Fibroblast of upper back skin (primary cell): Measurements from ENCODE around the gene FRY.

ENCODE experiments used
- DNase-seq: peaks from one replicate; pipeline ENCODE4 v3.0.0-alpha.2; 2013

Gene FRY

DNA sequence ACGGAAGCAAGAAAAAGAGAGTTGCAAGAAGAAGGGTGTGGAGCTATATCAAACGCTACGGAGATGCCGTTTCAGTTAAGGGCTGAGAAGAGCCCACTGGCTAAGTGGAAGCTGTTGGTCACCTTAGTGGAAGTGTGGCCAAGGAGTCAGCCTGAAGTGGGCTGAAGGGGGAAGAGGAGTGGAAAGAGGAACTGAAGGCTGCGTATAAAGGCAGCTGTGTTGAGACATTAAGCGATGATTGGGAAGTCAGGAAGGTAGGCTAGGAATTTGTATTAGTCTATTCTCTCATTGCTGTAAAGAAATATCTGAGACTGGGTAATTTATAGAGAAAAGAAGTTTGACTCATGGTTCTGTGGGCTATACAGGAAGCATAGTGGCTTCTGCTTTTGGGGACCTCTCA, 14.1 kb upstream of the FRY start:
- DNase-seq = no peak

DNA sequence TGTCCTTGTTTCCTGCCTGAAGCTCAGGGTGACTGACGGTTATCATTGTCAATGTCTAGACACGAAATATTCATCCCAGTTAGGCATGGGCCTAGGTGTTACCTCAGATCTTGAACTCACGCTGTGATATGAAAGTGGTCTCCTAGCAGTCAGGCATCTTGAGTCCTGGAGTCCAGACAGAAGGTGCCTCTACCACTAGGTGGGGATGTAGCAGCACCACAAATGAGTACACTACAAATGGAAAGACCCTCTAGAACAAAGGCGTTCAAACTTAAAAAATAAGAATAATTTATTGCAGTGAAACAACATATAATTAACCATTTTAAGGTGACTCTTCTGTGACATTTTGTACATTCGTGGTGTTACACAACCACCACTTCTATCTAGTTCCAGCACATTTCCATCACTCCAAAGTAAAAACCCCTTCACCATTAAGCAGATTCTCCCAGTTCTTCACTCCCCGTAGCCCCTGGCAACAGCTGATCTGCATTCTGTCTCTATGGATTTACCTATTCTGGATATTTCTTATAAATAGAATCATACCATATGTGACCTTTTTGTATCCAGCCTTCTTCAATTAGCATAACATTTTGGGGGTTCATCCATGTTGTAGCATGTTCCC, 11.9 kb upstream of the FRY start:
- DNase-seq = peak; percentile 74

GRCh38 chr13:32021785-32022184, 9.8 kb upstream of the FRY start:
- no peak for DNase-seq

- DNase-seq = no peak
Observed at GRCh38 chr13:32022311-32022710, 9.3 kb upstream of the FRY start.

GRCh38 chr13:32023096-32023495, 8.5 kb upstream of the FRY start:
- no peak for DNase-seq

DNA sequence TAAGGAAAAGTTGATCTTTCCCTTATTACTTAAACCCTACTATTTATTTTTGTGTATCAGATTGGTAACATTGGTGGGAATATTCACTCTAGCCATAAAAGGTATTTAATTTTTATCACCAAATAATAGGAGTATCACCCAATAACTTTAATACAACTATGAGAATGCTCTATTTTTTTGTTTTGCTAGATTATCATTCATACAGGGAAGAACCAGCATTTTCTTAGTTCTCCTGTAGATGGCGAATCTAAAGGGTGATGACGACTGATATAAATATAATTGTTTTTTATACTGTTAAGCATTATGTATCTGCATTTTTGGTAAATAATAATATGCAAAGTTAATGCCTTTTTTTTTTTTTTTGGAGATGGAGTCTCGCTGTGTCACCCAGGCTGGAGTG, 7.9 kb upstream of the FRY start:
- no peak for DNase-seq

DNA sequence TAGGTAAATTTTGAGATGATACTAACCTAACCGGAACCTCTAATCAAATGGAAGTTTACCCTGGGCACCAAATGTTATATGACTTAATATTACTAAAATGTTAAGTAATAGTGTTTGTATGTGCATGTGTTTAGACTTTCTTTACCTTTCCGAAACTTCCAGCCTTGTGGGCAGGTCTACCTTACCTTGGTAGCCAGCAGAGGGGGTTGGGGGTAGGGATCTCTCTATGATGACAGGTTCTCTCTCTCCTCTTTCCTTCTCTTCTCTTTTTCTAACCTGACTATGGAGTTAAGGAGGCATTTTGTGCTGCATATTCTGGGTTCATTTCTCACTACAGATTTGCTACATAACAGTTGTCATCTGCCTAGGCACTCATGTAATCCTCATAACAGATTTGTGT, 6.8 kb upstream of the FRY start:
- DNase-seq = no peak

- DNase-seq = no peak
Observed at GRCh38 chr13:32025730-32026129, 5.8 kb upstream of the FRY start.

GRCh38 chr13:32026623-32027022, 5.0 kb upstream of the FRY start:
- no peak for DNase-seq

DNA sequence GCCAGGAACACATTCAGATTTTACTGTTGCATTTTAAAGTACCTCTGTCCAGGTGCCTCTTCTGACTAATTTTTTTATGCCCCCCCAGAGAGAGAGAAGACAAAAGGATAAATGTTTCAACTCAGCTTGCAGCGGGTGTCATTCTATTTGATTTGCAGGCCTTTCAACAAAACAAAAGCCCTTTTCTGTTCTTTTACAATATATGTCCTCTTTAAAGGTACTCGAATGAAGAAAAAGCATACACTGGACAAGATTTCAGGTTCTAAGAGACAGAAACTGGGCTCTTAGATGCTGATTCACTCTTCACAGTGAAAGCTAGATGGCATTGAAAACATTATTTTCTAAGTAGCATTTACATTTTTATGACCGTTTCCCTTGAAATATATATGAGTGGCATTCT, 2.9 kb upstream of the FRY start:
- no peak for DNase-seq

GRCh38 chr13:32029684-32030083, 1.9 kb upstream of the FRY start:
- no peak for DNase-seq

DNA sequence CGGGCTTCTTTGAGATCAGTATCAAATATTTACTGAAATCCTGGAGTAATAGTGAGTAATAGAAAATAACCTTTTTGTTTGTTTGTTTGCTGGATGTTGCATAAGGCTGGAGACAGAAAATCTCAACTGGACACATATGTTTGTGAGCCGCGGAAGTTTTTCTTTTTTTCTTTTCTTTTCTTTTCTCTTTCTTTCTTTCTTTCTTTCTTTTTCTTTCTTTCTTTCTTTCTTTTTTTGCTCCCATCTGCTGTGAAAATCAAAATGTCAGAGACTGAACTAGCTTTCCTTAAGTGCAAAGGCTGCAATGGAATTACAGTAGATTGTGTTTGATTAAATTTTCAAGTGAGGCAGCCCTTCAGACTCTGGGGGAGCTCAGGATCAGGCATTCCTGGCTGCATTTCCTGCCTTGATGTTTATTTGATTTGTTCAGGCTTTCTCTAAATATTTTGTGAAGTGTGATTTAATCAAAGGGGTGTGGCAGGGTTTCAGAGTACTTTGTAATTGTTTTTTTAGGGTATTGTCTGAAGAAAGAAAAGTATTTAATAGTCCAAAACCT, 319 bp downstream of the FRY start:
- DNase-seq = no peak

GRCh38 chr13:32032759-32033158, 1.2 kb downstream of the FRY start:
- no peak for DNase-seq

DNA sequence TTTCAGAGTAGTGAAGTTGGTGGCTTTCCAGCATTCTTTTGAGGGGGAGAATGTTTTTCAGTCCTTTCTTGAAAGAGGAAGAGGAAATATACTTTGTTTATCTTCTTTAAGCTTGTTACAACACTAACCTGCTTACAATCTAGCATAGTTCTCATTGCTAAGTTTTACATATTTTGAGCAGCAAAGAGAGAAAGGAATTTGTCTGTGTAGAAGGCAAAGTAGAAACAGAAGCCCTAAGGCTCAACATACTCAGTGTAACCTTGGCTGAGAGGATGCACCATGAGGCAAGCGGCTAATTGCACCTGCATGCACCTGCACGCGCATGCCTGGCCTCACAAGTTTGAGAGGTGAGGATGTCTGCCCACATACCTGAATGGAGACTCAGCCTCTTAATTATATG, 2.2 kb downstream of the FRY start:
- no peak for DNase-seq

GRCh38 chr13:32035716-32036115, 4.1 kb downstream of the FRY start:
- no peak for DNase-seq

DNA sequence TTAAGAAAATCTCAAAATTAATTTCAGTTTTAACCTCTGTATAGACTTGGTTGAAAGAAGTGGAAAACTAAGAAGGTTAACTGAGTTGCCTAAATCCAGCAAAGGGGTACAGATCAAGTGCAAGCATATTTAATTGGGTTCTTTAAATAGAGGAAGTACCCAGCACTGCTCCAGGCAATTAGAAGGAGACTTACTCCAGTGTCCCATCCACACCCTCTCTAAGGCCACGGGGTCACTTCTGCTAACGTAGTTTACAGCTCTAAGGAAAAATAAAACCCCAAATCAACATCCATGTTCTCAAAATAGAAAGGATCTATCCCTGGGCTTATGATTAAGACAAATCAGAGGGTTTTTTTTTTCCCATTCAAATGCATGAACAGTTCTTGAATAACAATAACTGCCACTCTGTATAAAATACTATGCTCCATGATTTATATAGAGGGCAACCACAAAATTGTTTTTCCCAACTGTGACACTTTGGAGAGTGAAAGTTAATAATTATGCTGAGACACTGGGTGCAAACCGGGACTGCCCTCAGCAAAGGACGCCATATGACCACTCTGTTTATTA, 4.6 kb downstream of the FRY start:
- DNase-seq = no peak

DNA sequence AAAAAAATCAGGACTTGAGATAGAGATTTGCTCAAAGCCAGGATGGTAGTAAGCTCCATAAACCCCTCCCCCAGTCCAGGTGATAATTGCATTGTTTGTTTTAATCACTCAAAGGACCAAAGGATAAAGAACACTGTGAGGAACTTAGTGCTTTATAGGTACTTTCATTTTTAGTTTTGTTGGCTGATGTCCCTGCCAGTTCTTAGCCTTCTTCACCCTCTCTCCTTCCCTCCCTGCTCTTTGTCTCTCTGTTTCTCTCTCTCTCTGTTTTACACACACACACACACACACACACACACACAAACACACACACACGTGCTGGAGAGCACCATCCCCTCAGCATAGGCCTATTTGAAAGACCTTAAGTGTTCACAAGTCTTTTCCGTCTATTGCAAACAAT, 5.2 kb downstream of the FRY start:
- DNase-seq = no peak

DNA sequence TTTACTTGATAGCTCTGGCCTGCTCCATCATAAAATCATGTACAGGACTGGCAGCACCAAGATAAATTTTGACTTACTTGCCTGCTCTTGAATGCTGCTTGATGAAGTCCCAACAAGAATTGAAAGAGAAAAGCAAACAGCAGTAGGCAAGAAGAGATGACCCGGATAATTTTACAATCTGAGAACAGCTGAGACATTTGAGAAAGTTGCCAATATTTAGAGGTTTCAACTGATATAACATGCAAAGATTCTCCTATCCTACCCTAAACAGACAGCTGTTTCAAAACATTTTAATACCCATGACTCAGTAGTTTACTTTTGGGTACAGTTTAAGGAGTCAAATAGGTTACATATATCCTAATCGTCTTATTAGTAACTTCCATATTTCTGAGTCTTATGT, 5.9 kb downstream of the FRY start:
- no peak for DNase-seq

GRCh38 chr13:32038343-32038742, 6.8 kb downstream of the FRY start:
- DNase-seq = no peak

DNA sequence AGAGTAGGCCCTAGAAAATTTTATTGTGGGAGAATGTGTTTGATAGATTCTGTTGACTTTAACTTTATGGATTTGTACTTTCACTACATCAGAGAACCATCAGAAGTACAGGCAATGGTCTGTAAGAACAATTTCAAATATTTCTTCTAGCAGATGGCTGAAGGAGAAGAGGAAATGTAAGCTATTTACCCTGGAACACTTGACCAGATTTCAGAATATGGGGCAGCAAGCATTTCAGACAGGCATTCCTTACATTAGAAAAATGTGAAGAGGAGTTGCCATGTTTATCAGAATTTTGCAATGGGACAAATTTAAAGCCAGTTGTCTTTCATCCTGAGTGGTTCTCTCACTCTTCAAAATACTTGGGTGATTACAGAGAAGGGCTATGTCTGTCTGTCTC, 7.5 kb downstream of the FRY start:
- DNase-seq = no peak

DNA sequence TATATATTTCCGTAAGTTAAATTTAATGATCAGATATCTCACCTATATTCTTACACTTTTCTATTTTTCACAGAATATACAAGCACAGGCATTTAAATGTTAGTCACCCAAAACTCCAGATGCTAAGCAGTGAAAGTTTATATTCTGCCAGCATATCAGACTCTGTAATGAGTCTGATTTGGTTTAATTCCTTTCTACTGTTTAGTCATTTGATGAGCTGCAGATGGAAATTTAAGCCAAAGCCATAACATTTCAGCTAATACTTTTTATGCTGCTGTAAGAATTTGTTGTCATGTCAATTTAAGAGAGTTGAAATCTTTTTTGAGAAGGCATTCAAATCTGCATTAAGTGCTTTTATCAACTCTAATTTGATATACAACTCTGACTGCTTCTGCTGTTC, 8.0 kb downstream of the FRY start:
- DNase-seq = no peak

DNA sequence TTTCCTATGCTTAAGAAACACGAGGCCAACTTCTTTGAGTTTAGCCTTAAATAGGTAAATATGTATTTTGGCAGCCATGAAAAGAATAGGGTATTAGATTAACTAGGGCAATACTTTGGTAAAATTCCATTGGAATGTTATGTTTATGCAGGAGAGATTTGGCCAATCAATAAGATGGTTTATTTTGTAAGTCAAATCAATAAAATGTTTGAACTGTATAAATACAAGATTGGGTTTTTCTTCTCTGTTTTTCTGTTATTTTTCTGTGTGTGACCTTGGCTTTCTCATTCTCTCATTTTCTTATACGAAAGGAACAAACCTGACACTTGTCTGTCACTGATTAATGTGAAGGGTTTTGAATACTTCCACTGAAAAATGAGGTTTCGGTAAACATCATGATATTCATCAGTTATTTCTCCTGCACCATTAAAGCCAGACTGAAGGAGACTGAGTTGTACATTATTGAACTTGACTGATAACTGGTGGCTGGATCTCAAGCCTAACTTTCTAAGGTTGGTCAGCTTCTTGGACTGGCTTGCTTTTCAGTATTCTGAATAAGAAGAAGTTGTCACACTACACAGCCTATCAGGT, 8.6 kb downstream of the FRY start:
- no peak for DNase-seq

- DNase-seq = no peak
Observed at GRCh38 chr13:32040689-32041088, 9.1 kb downstream of the FRY start.

GRCh38 chr13:32041429-32041828, 9.9 kb downstream of the FRY start:
- no peak for DNase-seq

DNA sequence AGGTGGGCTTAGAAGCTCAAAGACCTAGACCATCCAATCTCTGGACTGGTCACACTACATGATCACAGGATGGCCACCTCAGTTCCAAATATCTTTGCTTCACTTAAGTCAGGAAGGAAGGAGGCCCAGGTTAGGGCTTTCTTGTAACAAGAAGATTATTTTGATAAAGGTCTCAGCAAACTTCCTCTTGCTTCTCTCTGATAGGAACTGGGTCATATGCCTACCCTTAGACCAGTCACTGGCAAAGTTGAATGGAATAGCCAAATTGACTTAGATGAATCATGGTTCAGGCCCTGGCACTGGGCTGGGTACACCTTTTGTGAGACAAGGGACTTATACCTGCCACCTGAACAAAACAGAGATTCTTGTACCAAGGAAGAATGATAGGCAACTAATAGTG, 11.0 kb downstream of the FRY start:
- DNase-seq = no peak
